Left ventricle myocardium superior (tissue), 1 donor: ENCODE data around the gene OOSP1. TPM values are rescaled to one million over a fixed set of nuclear protein-coding genes. Genes with fewer than 3 reads are reported as not detected.
"Not testable (repeated sequence)": the region's sequence is repeated elsewhere in the genome, so short reads cannot be mapped to it uniquely, and the experiment has no call there.

Source experiments
- ATAC-seq: fragments of 200-7000 bp; cut with Tn5 transposase; one replicate; pipeline ENCODE4 v1.9.1; 2020; ENCODE audit warnings: mild to moderate bottlenecking, moderate library complexity
- DNase-seq: peaks from one replicate; pipeline ENCODE4 v3.0.0-alpha.2; 2020
- intact Hi-C: fragments of 100-400 bp; cut with micrococcal nuclease; formaldehyde crosslinking; loops from one replicate; pipeline ENCODE4 v1.11.0; 2022
- long read RNA-seq: library from polyadenylated mRNA; unstranded; transcript quantifications from one replicate; pipeline ENCODE4 v2.0.0, GENCODE V29; 2021
- total RNA-seq: library from RNA; stranded (reverse); fragmentation: NEBNext Ultra II Directional; extraction: Animal tissue kit (Norgen Biotek cat#: 25700); gene quantifications from one replicate; pipeline ENCODE4 v1.2.1, GENCODE V29; 2021
- donor health status: DM: no; HTN: yes; CAD: no; lungs with severe emphysema.

OOSP1 gene
- total RNA-seq = not detected
- long read RNA-seq = 0 reads

- intact Hi-C loops = no loop called here
- no peak for DNase-seq
- ATAC-seq = no peak
Measured at GRCh38 chr11:59938132-59938531, at the start of gene OOSP1. Gene OOSP1, plus strand, starts transcription at chr11:59938432. Its CDS starts 23 bp downstream, at chr11:59938455.

- DNase-seq (peak; percentile 23), ATAC-seq (no peak)
- intact Hi-C loops = no loop called here
Measured at GRCh38 chr11:59891781-59892181, 46.5 kb upstream of the OOSP1 start.

DNA sequence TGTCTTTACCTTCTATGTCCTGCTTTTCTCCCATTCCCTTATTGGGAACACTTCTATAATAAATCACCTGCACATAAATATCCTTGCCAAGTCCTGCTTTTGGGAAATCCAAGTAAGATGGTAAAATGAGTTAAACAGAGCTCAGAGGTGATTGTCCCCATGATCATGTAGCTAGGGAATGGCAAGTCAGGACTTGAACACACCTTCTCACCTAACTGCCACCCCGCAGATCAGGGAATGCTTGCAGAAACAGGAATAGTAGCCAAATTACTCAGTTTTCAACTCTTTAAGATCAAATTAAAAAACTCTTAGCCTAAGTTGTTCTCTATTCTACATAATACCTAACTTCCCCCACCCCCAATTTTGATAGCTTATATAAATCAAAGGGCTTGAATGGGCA, 43.6 kb upstream of the OOSP1 start:
- intact Hi-C loops = no loop called here
- DNase-seq (no peak), ATAC-seq (no peak)

DNA sequence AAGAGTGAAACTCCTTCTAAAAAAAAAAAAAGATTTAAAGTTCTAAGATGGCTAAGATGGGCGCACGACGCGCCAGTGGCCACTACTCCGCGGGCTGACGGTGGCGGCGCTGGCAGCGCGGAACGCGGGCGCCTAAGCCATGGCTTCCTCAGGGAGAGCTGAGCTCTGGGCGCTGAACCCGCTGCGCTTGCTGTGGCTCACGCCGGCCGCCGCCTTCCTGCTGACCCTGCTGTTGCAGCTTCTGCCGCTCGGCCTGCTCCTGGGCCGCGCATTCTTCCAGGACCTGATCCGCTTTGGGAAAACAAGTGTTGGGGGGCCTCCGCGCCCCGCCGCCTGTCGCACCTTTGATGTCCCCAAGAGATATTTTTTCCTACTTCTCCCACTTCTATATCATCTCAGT, 40.2 kb upstream of the OOSP1 start:
- intact Hi-C loops = no loop called here
- DNase-seq = no peak
- ATAC-seq = no peak

DNA sequence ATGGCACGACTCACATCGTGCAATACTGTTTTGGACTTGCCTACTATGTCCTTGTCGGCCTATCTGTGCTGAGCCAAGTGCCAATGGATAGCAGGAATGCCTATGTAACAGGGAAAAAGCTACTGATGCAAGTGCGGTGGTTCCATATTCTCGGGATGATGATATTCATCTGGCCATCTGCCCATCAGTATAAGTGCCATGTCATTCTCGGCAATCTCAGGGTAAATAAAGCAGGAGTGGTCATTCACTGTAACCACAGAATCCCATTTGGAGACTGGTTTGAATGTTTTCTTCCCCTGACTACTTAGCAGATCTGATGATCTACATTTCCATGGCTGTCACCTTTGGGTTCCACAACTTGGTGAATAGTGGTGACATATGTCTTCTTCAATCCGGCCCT, 39.6 kb upstream of the OOSP1 start:
- no peak for DNase-seq
- intact Hi-C loops = no loop called here
- ATAC-seq = no peak

DNA sequence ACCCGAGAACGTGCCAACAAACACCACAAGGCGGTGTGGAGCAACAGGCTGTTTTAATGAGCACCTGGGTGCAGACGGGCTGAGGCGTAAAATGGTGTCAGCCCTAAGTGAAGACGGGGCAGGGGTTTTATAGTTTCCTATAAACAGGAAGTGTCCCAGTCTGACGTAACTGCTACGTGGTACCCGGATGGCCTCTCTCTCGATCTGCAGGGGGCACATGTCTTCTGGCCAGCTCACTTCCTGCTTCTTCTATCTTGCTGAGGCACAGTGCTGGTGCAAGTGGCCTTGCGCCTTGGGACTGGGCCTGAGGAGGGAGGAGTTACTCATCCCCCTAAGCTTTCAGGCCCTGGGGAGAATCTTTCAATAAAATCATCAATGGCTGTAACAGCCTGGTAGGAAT, 38.7 kb upstream of the OOSP1 start:
- intact Hi-C loops = no loop called here
- ATAC-seq = no peak
- DNase-seq = no peak

- intact Hi-C loops = no loop called here
- no peak for ATAC-seq
- DNase-seq = no peak
Measured at GRCh38 chr11:59900366-59901126, 37.7 kb upstream of the OOSP1 start.

- DNase-seq (no peak), ATAC-seq (peak; percentile 55)
- intact Hi-C loops = no loop called here
Measured at GRCh38 chr11:59901306-59901705, 36.9 kb upstream of the OOSP1 start.

- DNase-seq, intact Hi-C loops, ATAC-seq: not testable (repeated sequence)
Measured at GRCh38 chr11:59903569-59903968, 34.7 kb upstream of the OOSP1 start.

GRCh38 chr11:59918480-59918879, 19.8 kb upstream of the OOSP1 start:
- ATAC-seq (no peak), DNase-seq (no peak)
- intact Hi-C loops = no loop called here

- intact Hi-C loops = no loop called here
- no peak for ATAC-seq
- DNase-seq = no peak
Measured at GRCh38 chr11:59918987-59919589, 19.1 kb upstream of the OOSP1 start.

DNA sequence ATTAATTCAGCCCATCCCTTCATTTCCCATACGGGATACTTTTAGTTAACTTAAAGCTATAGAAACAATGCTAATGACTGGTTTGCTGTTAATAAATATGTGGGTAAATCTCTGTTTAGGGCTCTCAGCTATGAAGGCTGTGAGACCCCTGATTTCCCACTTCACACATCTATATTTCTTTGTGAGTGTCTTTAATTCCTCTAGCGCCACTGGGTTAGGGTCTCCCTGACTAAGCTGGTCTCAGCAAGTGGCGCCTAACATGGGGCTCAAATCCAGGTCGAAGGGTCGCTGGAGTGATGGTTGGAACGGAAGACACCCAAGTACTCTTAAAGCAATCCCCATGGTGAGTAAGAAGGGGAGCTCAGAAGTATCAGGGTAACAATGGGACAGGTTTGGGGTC, 14.4 kb upstream of the OOSP1 start:
- no peak for DNase-seq
- intact Hi-C loops = no loop called here
- ATAC-seq = no peak

- intact Hi-C loops = no loop called here
- no peak for DNase-seq
- ATAC-seq = no peak
Measured at GRCh38 chr11:59931688-59932087, 6.5 kb upstream of the OOSP1 start.

- ATAC-seq = no peak
- DNase-seq = no peak
- intact Hi-C loops = no loop called here
Measured at GRCh38 chr11:59938718-59939117, 486 bp downstream of the OOSP1 start.

DNA sequence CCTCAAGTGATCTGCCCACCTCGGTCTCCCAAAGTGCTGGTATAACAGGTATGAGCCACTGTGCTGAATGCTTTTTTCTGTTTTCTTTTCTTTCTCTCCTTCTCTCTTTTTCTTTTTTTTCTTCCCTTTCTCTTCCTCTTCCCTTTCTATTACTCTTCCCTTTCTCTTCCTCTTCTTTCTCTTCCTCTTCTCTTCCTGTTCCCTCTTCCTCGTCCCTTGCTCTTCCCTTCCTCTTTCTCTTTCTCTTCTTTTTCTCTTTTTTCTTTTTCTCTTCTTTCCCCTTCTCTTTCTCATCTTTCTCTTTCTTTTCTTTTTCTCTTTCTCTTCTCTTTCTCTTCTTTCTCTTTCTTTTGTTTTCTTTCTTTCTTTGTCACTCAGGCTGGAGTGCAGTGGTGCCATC, 1.2 kb downstream of the OOSP1 start:
- DNase-seq = no peak
- no peak for ATAC-seq
- intact Hi-C loops = no loop called here

DNA sequence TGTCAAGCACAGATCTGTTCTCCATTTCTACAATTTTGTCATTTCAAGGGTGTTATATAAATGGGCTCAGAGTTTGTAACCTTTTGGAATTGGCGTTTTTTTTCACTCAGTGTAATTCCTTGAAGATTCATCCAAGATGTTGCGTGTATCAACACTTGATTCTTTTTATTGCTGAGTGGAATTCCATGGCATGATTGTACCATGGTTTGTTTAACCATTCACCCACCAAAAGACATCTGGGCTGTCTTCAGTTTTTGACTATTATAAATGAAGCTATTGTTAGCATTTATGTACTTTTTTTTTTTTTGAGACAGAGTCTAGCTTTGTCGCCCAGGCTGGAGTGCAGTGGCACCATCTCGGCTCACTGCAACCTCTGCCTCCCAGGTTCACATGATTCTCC, 2.9 kb downstream of the OOSP1 start:
- ATAC-seq (no peak), DNase-seq (no peak)
- intact Hi-C loops = no loop called here

- intact Hi-C loops = no loop called here
- DNase-seq (no peak), ATAC-seq (no peak)
Measured at GRCh38 chr11:59943997-59944714, 5.9 kb downstream of the OOSP1 start.

GRCh38 chr11:59944720-59945119, 6.5 kb downstream of the OOSP1 start:
- intact Hi-C loops = no loop called here
- ATAC-seq (no peak), DNase-seq (no peak)

DNA sequence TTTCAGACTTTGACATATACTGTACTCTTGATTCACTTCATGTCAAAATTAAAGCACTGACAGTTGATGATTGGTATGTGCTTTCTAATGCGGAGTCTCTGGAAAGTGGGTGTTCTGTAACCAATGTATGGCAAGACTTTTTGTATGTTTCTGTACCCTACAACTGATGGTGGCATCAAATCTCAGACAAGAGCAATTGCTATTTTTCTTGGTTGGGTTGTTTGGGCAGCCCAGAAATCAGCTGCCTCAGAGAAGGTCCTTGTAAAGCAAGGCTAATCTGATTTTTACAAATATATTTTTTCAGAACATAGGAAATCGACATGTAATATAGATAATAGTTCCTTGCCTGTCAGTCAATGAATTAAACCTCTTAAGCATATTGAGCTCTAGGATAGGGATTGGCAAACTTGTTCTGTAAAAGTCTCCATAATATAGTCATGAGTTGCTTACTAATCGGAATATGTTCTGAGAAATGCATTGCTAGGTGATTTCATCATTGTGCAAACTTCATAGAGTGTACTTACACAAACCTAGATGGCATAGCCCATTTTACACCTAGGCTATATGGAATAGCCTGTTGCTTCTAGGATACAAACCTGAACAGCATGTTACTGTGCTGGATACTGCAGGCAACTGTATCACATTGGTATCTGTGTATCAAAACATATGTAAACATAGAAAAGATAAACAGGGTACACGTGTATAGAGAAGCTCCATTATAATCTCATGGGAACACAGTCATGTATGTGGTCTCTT, 15.4 kb downstream of the OOSP1 start:
- ATAC-seq (no peak), DNase-seq (no peak)
- intact Hi-C loops = no loop called here
